HepG2 (cell line): ENCODE measurements around the gene TPSAB1. TPM values are rescaled to one million over a fixed set of nuclear protein-coding genes. Genes with fewer than 3 reads are reported as not detected.
"Not testable (repeated sequence)": the region's sequence is repeated elsewhere in the genome, so short reads cannot be mapped to it uniquely, and the experiment has no call there.

Source experiments
- ATAC-seq: fragments of 200-7000 bp; cut with Tn5 transposase; 3 replicates; pipeline ENCODE4 v1.9.1; 2020; ENCODE audit warnings: mild to moderate bottlenecking, moderate library complexity
- BruUV-seq: library from RNA; stranded (reverse); fragments of 400-500 nt; replicated peaks from 2 replicates; lab custom pipeline; 2021; lab: Mats Ljungman, UMichigan
- CTCF ChIA-PET: fragments of 300-600 bp; formaldehyde crosslinking; extraction: SDS; loops from one replicate; lab custom pipeline; 2021; ENCODE audit warnings: low total read pairs, inconsistent platforms, low intra/inter-chr PET ratio; lab: Yijun Ruan, JAX
- POLR2A ChIA-PET: fragments of 350-600 bp; sonication (Branson Sonifier 250); formaldehyde crosslinking; loops from one replicate; lab custom pipeline; 2020; ENCODE audit warnings: antibody characterized with exemption, inconsistent platforms; lab: Yijun Ruan, JAX
- DNase-seq: peaks from one replicate; pipeline ENCODE4 v3.0.0-alpha.2; 2015; ENCODE audit warnings: low spot score
- FAIRE-seq: peaks from 3 replicates; lab custom pipeline; 2011; peaks lifted over from hg19 to GRCh38; lab: Jason Lieb, UNC
- H2AFZ ChIP-seq: one replicate; pipeline ENCODE4 v1.6.1; 2011; ENCODE audit warnings: low read length, inconsistent platforms
- H3K27ac ChIP-seq: fragments of 300-600 bp; 3 replicates; pipeline ENCODE4 v1.8.0; 2011; ENCODE audit warnings: mixed run types, mild to moderate bottlenecking, mixed read lengths, low read length, inconsistent platforms; ENCODE audit not compliant: insufficient read depth; ENCODE audit errors: extremely low read length
- H3K27me3 ChIP-seq, 2 experiments: fragments of 200-600 bp in 1 of 2; 2 replicates in 1 of 2; 3 replicates in 1 of 2; pipeline versions ENCODE4 v1.6.0 to v1.8.0; 2011; ENCODE audit warnings: low read length in 2 of 2, mild to moderate bottlenecking in 2 of 2, moderate library complexity in 2 of 2, inconsistent platforms in 1 of 2; ENCODE audit not compliant: insufficient read depth in 2 of 2, control insufficient read depth in 1 of 2
- H3K36me3 ChIP-seq, 2 experiments: fragments of 200-600 bp in 1 of 2; replicated peaks in 1 of 2; 2 replicates in 1 of 2; 3 replicates in 1 of 2; pipeline versions ENCODE4 v1.5.1 to v1.8.0; 2011; ENCODE audit warnings: low read length in 2 of 2, inconsistent platforms in 1 of 2; ENCODE audit not compliant: insufficient read depth in 2 of 2, control insufficient read depth in 1 of 2
- H3K4me1 ChIP-seq: 2 replicates; pipeline ENCODE4 v1.5.1; 2012; ENCODE audit warnings: low read length, inconsistent platforms; ENCODE audit not compliant: insufficient read depth
- H3K4me2 ChIP-seq: 2 replicates; pipeline ENCODE4 v1.6.0; 2011; ENCODE audit warnings: low read depth, low read length, inconsistent platforms
- H3K4me3 ChIP-seq, 3 experiments: fragments of 200-600 bp in 1 of 3; sonication (generic), shearing (Covaris generic) in 1 of 3; replicated peaks in 1 of 3; 2 replicates each; pipeline ENCODE4 v1.5.1; 2011 to 2016; ENCODE audit warnings: low read length in 3 of 3, inconsistent platforms in 2 of 3, low read depth in 2 of 3, mild to moderate bottlenecking in 2 of 3, control low read depth in 1 of 3, mixed read lengths in 1 of 3; ENCODE audit not compliant: insufficient read depth in 1 of 3
- H3K79me2 ChIP-seq: one replicate; pipeline ENCODE4 v1.6.1; 2011; ENCODE audit warnings: low read length, inconsistent platforms; ENCODE audit not compliant: insufficient read depth
- H3K9ac ChIP-seq: 2 replicates; pipeline ENCODE4 v1.6.0; 2011; ENCODE audit warnings: mild to moderate bottlenecking, low read depth, low read length, inconsistent platforms; ENCODE audit not compliant: insufficient read depth
- H3K9me3 ChIP-seq: 2 replicates; pipeline ENCODE4 v1.5.1; 2012; ENCODE audit warnings: mild to moderate bottlenecking, low read length
- H4K20me1 ChIP-seq: 2 replicates; pipeline ENCODE4 v1.6.0; 2011; ENCODE audit warnings: inconsistent platforms, mild to moderate bottlenecking, low read length, moderate library complexity; ENCODE audit not compliant: insufficient read depth
- THYN1 ChIP-seq: sonication (generic); formaldehyde crosslinking; IDR thresholded peaks from 2 replicates; pipeline ENCODE4 v1.8.1; 2023; ENCODE audit warnings: low read depth, mild to moderate bottlenecking, moderate library complexity, missing genetic modification reagents, borderline replicate concordance
- ZNF121 ChIP-seq: sonication (generic); formaldehyde crosslinking; IDR thresholded peaks from 2 replicates; pipeline ENCODE4 v1.5.0; 2020; ENCODE audit warnings: mild to moderate bottlenecking, missing genetic modification reagents
- ZNF451 ChIP-seq: sonication (generic); formaldehyde crosslinking; IDR thresholded peaks from 2 replicates; pipeline ENCODE4 v1.5.0; 2020; ENCODE audit warnings: mild to moderate bottlenecking, missing genetic modification reagents
- ZNF713 ChIP-seq: sonication (generic); formaldehyde crosslinking; IDR thresholded peaks from 2 replicates; pipeline ENCODE4 v1.4.0; 2020; ENCODE audit warnings: mild to moderate bottlenecking, missing genetic modification reagents
- WGBS: methylation state at CpG from one replicate; pipeline ENCODE4 v1.1.6; 2017; ENCODE audit warnings: low lambda C conversion rate; 5-methylcytosine and 5-hydroxymethylcytosine counted together
- in situ Hi-C: cut with HindIII; loops from 2 replicates; pipeline ENCODE4 v1.10.0; 2017; ENCODE audit warnings: low pct_unique_long_range_greater_than_20kb; ENCODE audit not compliant: extremely low pct_ligation_motif_present
- intact Hi-C: fragments of 100-400 bp; cut with micrococcal nuclease; formaldehyde crosslinking; loops from one replicate; pipeline ENCODE4 v1.10.0; 2022; ENCODE audit not compliant: unreplicated experiment
- polyA plus RNA-seq, 8 experiments: library from polyadenylated mRNA; depleted of rRNA in 3 of 8; stranded (reverse) in 7 of 8; unstranded in 1 of 8; fragments of >200 nt; fragmentation: Illumina TruSeq in 4 of 8; extraction: Trizol in 4 of 8; gene quantifications; 2 replicates each; pipeline versions ENCODE4 v1.2.1 to v1.2.3, GENCODE V29; 2011 to 2016; ENCODE audit warnings: low read depth in 4 of 8, missing spikeins in 1 of 8, mixed read lengths in 1 of 8; ENCODE audit not compliant: insufficient read depth in 1 of 8
- total RNA-seq, 5 experiments: library from RNA; depleted of rRNA; stranded (reverse); fragments of >200 nt; fragmentation: Illumina TruSeq; extraction: Trizol; gene quantifications; 2 replicates each; pipeline ENCODE4 v1.2.3, GENCODE V29; 2016; ENCODE audit warnings: low read depth in 1 of 5
- TF ChIP-seq, protein P1 (sequence below): sonication (generic); formaldehyde crosslinking; IDR thresholded peaks from 2 replicates; pipeline ENCODE4 v1.4.0; 2020; ENCODE audit warnings: mild to moderate bottlenecking, missing genetic modification reagents
- TF ChIP-seq, protein P2 (sequence below): sonication (generic); formaldehyde crosslinking; IDR thresholded peaks from 2 replicates; pipeline ENCODE4 v1.4.0; 2020; ENCODE audit warnings: mild to moderate bottlenecking, missing genetic modification reagents

TPSAB1 gene
- total and polyA plus RNA-seq, 2 of the 13 experiments (the other 11 are each of a cell fraction or from before 2014, with no cell fraction given): 0.12 TPM; not detected in 1

- H3K9me3 ChIP-seq, FAIRE-seq, ATAC-seq, BruUV-seq, H3K4me3 ChIP-seq, DNase-seq, intact Hi-C loops, H3K4me2 ChIP-seq, POLR2A ChIA-PET, H3K36me3 ChIP-seq, H2AFZ ChIP-seq, H3K79me2 ChIP-seq, CTCF ChIA-PET, H3K9ac ChIP-seq, H4K20me1 ChIP-seq, H3K27ac ChIP-seq, in situ Hi-C loops: not testable (repeated sequence)
- Histone ChIP-seq H3K27me3 (peaks cover 2 to 37% of the 10 kb centered on the region in 2 experiments), H3K4me1 (peaks cover 11% of the 10 kb centered on the region; the same call in 1 of the 2 replicates)
- WGBS: 87% methylated on average over 5 of the region's 7 CpGs
- 0 out of 2 replicates have a peak, but pooled peaks have one; percentile 23 for TF ChIP-seq ZNF121 (CRISPR knock-in tag)
Measured at GRCh38 chr16:1269418-1269817, 28.9 kb downstream of the TPSAB1 start.

- in situ Hi-C loops: no loop called here
- H2AFZ ChIP-seq: no peak overlapping the region
- TF ChIP-seq ZNF713 (no peak), ZNF451 (CRISPR knock-in tag) (no peak), THYN1 (CRISPR knock-in tag) (no peak)
- TF ChIP-seq, protein P1, sequence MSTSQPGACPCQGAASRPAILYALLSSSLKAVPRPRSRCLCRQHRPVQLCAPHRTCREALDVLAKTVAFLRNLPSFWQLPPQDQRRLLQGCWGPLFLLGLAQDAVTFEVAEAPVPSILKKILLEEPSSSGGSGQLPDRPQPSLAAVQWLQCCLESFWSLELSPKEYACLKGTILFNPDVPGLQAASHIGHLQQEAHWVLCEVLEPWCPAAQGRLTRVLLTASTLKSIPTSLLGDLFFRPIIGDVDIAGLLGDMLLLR (CRISPR knock-in tag): 0 out of 2 replicates have a peak, but pooled peaks have one; percentile 4
- TF ChIP-seq, protein P2, sequence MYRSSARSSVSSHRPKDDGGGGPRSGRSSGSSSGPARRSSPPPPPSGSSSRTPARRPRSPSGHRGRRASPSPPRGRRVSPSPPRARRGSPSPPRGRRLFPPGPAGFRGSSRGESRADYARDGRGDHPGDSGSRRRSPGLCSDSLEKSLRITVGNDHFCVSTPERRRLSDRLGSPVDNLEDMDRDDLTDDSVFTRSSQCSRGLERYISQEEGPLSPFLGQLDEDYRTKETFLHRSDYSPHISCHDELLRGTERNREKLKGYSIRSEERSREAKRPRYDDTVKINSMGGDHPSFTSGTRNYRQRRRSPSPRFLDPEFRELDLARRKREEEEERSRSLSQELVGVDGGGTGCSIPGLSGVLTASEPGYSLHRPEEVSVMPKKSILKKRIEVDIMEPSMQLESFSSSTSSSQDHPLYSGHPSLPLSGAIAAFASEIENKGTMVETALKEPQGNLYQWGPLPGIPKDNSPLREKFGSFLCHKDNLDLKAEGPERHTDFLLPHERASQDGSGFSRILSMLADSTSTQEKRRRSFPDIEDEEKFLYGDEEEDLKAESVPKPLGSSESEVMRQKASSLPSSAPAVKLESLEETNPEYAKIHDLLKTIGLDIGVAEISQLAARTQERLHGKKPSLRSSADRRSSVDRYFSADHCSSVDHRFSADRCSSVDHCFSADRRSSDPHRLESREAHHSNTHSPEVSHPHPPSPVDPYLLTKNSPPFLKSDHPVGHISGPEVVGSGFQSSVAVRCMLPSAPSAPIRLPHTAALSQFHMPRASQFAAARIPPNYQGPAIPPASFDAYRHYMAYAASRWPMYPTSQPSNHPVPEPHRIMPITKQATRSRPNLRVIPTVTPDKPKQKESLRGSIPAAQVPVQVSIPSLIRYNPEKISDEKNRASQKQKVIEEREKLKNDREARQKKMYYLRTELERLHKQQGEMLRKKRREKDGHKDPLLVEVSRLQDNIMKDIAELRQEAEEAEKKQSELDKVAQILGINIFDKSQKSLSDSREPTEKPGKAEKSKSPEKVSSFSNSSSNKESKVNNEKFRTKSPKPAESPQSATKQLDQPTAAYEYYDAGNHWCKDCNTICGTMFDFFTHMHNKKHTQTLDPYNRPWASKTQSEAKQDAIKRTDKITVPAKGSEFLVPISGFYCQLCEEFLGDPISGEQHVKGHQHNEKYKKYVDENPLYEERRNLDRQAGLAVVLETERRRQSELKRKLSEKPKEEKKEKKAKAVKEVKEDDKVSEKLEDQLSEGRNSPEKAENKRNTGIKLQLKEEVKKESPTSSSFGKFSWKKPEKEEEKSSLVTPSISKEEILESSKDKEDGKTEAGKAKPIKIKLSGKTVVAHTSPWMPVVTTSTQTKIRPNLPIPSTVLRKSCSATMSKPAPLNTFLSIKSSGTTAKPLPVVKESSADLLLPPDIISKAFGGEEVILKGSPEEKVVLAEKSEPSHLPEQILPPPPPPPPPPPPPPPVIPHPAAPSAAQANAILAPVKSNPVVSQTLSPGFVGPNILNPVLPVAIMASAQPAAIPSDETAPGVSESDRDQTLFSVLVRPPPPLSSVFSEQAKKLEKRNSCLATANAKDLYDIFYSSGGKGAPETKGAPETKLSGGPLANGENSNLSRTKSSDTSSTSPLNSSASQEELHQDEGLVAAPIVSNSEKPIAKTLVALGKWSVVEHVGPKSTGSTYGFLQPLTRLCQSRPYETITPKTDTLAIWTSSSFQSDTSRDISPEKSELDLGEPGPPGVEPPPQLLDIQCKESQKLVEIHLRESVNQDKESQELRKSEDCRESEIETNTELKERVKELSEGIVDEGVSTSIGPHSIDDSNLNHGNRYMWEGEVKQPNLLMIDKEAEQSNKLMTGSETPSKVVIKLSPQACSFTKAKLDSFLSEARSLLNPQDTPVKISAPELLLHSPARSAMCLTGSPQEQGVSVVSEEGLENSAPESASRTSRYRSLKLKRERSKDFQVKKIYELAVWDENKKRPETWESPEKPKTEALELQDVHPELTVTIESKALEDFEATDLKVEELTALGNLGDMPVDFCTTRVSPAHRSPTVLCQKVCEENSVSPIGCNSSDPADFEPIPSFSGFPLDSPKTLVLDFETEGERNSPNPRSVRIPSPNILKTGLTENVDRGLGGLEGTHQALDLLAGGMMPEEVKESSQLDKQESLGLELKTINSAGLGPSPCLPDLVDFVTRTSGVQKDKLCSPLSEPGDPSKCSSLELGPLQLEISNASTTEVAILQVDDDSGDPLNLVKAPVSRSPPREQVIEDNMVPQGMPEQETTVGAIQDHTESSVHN (CRISPR knock-in tag): no peak
- TF ChIP-seq, all 625 proteins: peak for 1
- H4K20me1 ChIP-seq: no peaks in the 10 kb centered on the region
- no peak overlapping the region for H3K4me2 ChIP-seq
- WGBS: 49% methylated on average over 12 of the region's 12 CpGs
- no peak overlapping the region for H3K27ac ChIP-seq
- intact Hi-C loops: no loop called here
- CTCF ChIA-PET: no interaction called here
- H3K9ac ChIP-seq: no peak overlapping the region
- no peak overlapping the region for H3K4me3 ChIP-seq
- BruUV-seq: no TSS peak
- no peaks in the 10 kb centered on the region for H3K9me3 ChIP-seq
- no peaks in the 10 kb centered on the region for H3K79me2 ChIP-seq
- no peaks in the 10 kb centered on the region for H3K36me3 ChIP-seq
- DNase-seq (no peak), FAIRE-seq (no peak), ATAC-seq (no peak; the same call in 2 of the 3 replicates)
- POLR2A ChIA-PET: no interaction called here
- peaks cover 11% of the 10 kb centered on the region; the same call in 1 of the 2 replicates for H3K4me1 ChIP-seq
- H3K27me3 ChIP-seq: peaks cover 5 to 42% of the 10 kb centered on the region in 2 experiments
Measured at GRCh38 chr16:1271380-1271723, 30.8 kb downstream of the TPSAB1 start.
